ENCODE data around the gene IMPDH1. TPM values are rescaled to one million over a fixed set of nuclear protein-coding genes. Genes with fewer than 3 reads are reported as not detected.

Gene IMPDH1
- total RNA-seq, 2 experiments from 2014 or later: 26.5 to 27.0 TPM

DNA sequence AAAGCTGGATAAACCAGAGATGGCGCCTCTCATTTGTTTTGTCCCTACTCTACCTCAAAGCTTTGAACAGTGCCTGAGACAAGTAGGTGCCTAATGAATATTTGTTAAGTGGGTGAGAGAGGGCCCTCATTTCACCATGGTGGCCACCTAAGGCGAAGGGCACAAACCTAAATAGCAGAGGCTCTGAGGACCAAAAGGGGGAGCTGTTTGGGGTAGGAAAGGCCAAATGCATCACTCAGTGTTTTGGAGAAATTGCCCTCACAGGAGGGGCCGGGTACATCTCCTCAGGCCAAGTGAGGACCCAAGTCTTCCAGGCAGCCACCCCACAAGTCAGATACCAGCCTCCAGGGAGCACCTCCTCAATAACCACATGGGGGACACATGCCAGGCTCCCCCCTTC, 14.0 kb downstream of the IMPDH1 start:
- Mint-ChIP-seq H3K4me3 (no peak overlapping the region), H3K4me1 (ENCODE audit: low read depth) (no peaks in the 10 kb centered on the region), H3K9me3 (no peaks in the 10 kb centered on the region), H3K27me3 (no peaks in the 10 kb centered on the region), H3K27ac (no peak overlapping the region), H3K36me3 (ENCODE audit: low read depth) (peaks cover 54% of the 10 kb centered on the region)
- DNase-seq (no peak), ATAC-seq (ENCODE audit: poor library complexity) (no peak)
- Histone ChIP-seq H3K27me3 (ENCODE audit: control insufficient read depth in 1 of 2, insufficient read depth in 2 of 2, low read length in 2 of 2) (no peaks in the 10 kb centered on the region), H3K36me3 (ENCODE audit: insufficient read depth, low read length) (peaks cover 70% of the 10 kb centered on the region), H3K4me1 (ENCODE audit: insufficient read depth, low read length) (peaks cover 2% of the 10 kb centered on the region), H3K9me3 (ENCODE audit: control insufficient read depth in 1 of 2, insufficient read depth in 1 of 2, low read length in 2 of 2) (no peaks in the 10 kb centered on the region), H3K4me3 (ENCODE audit: low read length) (no peak overlapping the region), H3K27ac (ENCODE audit: low read depth in 1 of 2, low read length in 2 of 2) (no peak overlapping the region)
- intact Hi-C loops (cut with DNase I, micrococcal nuclease): no loop called here
- TF ChIP-seq, protein P1, sequence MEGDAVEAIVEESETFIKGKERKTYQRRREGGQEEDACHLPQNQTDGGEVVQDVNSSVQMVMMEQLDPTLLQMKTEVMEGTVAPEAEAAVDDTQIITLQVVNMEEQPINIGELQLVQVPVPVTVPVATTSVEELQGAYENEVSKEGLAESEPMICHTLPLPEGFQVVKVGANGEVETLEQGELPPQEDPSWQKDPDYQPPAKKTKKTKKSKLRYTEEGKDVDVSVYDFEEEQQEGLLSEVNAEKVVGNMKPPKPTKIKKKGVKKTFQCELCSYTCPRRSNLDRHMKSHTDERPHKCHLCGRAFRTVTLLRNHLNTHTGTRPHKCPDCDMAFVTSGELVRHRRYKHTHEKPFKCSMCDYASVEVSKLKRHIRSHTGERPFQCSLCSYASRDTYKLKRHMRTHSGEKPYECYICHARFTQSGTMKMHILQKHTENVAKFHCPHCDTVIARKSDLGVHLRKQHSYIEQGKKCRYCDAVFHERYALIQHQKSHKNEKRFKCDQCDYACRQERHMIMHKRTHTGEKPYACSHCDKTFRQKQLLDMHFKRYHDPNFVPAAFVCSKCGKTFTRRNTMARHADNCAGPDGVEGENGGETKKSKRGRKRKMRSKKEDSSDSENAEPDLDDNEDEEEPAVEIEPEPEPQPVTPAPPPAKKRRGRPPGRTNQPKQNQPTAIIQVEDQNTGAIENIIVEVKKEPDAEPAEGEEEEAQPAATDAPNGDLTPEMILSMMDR (IDR thresholded peaks at IDR 0.05): no peak
- ChIA-PET POLR2A (no interaction called here), CTCF (interaction anchor here (0.8 to 1.5 kb wide), 2 partner anchors 31 to 32 kb away, joined by 3 to 5 read pairs; no protein-coding TSS in a partner anchor)

DNA sequence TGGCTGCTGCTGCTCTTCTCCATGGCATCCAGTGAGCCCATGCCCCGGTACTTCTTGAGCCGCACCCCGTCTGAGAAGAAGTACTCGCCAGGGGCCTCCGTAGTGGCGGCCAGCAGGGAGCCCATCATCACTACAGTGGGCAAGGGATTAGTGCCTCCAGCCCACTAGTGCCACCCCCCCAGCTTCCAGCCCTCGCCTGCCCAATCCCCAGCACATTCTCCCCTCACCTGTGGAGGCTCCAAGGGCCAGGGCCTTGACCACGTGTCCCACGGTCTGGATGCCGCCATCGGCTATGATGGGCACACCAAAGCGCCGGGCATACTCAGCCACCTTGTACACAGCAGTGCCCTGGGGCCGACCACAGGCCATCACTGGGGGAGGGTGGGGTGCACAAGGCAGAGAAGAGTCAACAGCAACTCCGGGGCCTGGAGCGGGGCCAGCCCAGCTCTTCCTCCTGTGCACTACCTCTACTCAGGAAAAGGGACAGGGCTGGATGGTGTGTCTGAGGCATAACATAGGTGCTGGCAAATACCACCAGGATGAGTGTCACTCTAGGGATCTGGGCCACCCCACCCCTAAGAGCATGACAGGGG, 14.8 kb downstream of the IMPDH1 start:
- CTCF ChIA-PET: interaction anchor here (1.5 kb wide), 1 partner anchor 32 kb away, joined by 5 read pairs; no protein-coding TSS in a partner anchor
- no peaks in the 10 kb centered on the region for H3K27me3 ChIP-seq (ENCODE audit: control insufficient read depth in 1 of 2, insufficient read depth in 2 of 2, low read length in 2 of 2)
- no peaks in the 10 kb centered on the region for H3K9me3 Mint-ChIP-seq
- no peak overlapping the region for H3K27ac ChIP-seq (ENCODE audit: low read depth in 1 of 2, low read length in 2 of 2)
- TF ChIP-seq, protein P1 (IDR thresholded peaks at IDR 0.05): no peak
- intact Hi-C loops (cut with DNase I, micrococcal nuclease): no loop called here
- peaks cover 48% of the 10 kb centered on the region for H3K36me3 Mint-ChIP-seq (ENCODE audit: low read depth)
- peaks cover 63% of the 10 kb centered on the region for H3K36me3 ChIP-seq (ENCODE audit: insufficient read depth, low read length)
- no peak for DNase-seq
- POLR2A ChIA-PET: no interaction called here
- no peak overlapping the region for H3K4me3 ChIP-seq (ENCODE audit: low read length)
- no peaks in the 10 kb centered on the region for H3K4me1 Mint-ChIP-seq (ENCODE audit: low read depth)
- no peak overlapping the region for H3K4me3 Mint-ChIP-seq
- no peaks in the 10 kb centered on the region for H3K9me3 ChIP-seq (ENCODE audit: control insufficient read depth in 1 of 2, insufficient read depth in 1 of 2, low read length in 2 of 2)
- ATAC-seq (ENCODE audit: poor library complexity): no peak
- no peaks in the 10 kb centered on the region for H3K27me3 Mint-ChIP-seq
- no peak overlapping the region for H3K27ac Mint-ChIP-seq
- peaks cover 2% of the 10 kb centered on the region for H3K4me1 ChIP-seq (ENCODE audit: insufficient read depth, low read length)

DNA sequence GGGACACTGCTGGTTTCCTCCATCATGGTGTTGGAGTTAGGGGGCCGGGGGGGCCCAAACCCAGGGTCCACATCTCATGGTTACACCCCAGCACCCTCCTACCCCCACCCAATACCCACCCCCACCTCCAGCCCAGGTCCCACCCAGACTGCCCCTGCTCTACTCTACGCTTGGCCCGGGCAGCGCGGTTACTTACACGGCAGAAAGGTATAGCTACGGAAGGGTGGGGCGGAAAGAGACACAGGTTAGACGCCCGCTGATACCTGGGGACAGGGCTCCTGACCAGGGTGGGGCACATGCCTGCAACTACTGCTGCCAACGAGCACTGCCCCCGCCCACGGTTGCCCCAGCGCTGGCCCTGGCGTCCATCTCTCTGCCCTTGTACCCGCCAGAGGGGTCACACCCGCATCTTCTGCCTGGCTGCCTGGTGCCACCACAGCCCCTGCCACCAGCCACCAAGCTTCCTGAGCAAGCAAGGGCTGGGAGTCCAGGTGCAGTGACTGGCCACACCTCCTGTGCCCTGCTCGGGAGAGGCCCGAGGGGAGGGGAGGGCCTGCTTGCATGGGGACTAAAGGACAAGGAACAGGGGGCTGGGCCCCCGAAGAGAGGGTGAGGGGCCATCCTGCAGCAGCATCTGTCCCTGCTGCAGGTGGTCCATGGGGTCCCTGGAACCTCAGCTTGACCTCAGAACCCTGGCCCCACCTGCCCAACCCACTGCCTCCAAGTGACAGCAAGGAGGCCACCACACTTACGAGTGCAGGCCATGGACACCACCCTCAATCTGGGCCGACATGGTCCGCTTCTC, 16.1 kb downstream of the IMPDH1 start:
- peaks cover 1% of the 10 kb centered on the region for H3K4me1 ChIP-seq (ENCODE audit: insufficient read depth, low read length)
- Mint-ChIP-seq H3K27me3 (no peaks in the 10 kb centered on the region), H3K27ac (no peak overlapping the region), H3K4me1 (ENCODE audit: low read depth) (no peaks in the 10 kb centered on the region), H3K4me3 (no peak overlapping the region), H3K36me3 (ENCODE audit: low read depth) (peaks cover 41% of the 10 kb centered on the region), H3K9me3 (no peaks in the 10 kb centered on the region)
- H3K27ac ChIP-seq (ENCODE audit: low read depth in 1 of 2, low read length in 2 of 2): no peak overlapping the region
- no peak for ATAC-seq (ENCODE audit: poor library complexity)
- no peaks in the 10 kb centered on the region for H3K9me3 ChIP-seq (ENCODE audit: control insufficient read depth in 1 of 2, insufficient read depth in 1 of 2, low read length in 2 of 2)
- intact Hi-C loops (cut with DNase I, micrococcal nuclease): no loop called here
- TF ChIP-seq, protein P1 (IDR thresholded peaks at IDR 0.05): no peak
- CTCF ChIA-PET: no interaction called here
- no peak for DNase-seq
- H3K36me3 ChIP-seq (ENCODE audit: insufficient read depth, low read length): peaks cover 55% of the 10 kb centered on the region
- H3K4me3 ChIP-seq (ENCODE audit: low read length): no peak overlapping the region
- no peaks in the 10 kb centered on the region for H3K27me3 ChIP-seq (ENCODE audit: control insufficient read depth in 1 of 2, insufficient read depth in 2 of 2, low read length in 2 of 2)
- POLR2A ChIA-PET: no interaction called here
